MV-4-11 (cell line): ENCODE results near the gene CEP44.
A peak's percentile ranks its signal among the peaks of the same experiment; 100 is the strongest.
"Not testable (repeated sequence)": the region's sequence is repeated elsewhere in the genome, so short reads cannot be mapped to it uniquely, and the experiment has no call there.

Source experiments
- DNase-seq: peaks from one replicate; lab custom pipeline; 2025; lab: John Stamatoyannopoulos, UW

The CEP44 gene

DNA sequence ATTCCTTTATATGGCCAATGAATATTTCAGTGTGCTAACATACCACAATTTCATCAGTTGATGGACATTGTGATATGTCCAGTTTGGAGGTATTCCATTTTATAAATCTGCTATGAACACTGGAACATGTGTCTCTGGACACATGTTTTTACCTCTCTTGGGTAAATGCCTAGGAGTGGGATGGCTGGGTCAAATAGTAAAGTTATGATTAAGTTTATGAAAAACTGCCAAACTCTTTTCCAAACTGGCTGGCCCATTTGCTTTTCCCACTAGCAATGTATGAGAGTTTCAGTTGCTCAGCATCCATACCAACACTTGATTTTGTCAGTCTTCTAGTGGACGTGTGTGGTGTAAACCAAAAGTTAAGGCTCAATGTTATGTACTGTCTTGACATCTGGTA lies 40.5 kb downstream of the CEP44 start:
- DNase-seq = no peak

DNA sequence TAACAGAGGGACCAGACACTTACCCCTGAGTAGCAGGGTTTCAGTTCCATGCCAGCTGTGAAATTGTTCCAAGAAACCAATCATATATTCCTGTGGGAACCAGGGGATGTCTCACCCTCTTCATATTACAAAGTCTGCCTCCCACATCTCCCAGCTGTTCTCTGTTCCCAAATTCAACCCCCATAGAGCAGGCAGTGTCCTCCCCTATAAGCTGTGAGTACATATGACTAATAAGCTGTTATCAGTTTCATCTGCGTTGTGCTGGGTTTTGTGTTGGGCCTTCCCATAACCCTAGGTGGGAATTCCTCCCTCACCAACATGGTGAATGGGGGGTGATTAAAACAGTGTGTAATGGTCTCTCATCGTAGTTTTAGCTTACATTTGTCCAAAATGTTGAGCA lies 41.0 kb downstream of the CEP44 start:
- no peak for DNase-seq

DNA sequence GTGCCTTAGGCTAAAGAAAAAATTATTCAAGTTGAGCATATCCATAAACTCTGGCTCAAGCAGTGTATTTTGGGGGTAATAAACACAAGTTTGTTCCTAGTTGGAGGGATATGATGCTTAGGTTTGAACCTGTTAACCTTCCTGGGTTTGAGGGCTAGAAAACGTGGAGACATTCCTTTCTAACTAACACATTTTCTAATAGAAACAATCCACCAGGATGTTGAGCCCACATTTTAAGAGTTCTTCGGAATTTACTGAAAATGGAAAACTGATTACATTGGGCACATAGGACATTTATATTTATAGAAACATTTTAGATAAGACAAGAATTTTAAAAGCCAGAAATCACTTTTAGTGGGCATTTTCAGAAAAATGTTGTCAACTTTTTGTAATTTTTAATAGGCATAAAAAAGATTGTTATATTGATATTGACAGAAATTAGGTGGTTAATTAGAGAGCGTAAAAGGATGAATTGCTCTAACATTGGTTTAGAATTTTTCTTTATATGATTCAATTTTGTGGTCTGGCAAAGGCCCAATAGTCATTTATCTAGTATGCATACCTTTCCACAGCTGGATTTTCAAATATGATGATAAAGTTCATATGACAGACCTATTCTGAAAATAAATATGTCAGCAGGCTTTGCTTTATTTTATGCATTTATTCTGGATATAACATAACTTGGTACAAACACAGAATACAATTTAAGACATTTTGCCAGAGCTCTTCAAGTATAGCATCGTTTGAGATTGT lies 49.2 kb downstream of the CEP44 start:
- no peak for DNase-seq

DNA sequence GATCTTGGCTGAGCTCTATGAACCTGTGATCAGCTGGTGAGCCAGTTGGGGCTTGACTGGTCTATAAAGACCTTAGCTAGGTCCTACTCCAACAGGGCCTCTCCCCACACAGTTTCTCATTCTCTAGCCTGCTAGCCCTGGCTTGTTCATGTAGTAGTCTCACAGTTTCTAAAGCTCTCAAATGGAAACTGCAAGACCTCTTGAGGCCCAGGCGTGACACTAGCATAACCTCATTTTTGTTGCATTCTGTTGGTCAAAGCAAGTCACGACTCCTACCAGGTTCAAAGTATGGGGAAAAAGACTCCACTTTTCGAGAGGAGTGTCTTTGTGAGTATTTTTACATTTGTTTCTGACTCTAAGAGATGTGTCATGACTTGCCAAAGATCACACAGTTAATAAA lies 50.9 kb downstream of the CEP44 start:
- DNase-seq = no peak

DNA sequence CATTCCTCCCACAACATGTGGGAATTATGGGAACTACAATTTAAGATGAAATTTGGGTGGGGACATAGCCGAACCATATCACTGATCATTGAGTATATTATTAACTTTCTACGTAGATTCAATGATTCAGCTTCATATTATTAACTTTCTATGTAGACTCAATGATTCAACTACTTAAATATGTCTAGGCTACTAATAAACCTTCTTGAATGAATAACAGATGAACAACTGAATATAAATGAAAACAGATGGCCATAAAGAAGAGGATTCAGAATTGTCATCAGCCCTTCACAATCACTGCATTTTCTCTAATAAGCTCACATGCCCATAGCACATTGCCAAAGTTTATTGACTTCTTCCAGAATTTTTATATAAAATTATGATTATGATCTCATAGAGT lies 57.0 kb downstream of the CEP44 start:
- no peak for DNase-seq

DNA sequence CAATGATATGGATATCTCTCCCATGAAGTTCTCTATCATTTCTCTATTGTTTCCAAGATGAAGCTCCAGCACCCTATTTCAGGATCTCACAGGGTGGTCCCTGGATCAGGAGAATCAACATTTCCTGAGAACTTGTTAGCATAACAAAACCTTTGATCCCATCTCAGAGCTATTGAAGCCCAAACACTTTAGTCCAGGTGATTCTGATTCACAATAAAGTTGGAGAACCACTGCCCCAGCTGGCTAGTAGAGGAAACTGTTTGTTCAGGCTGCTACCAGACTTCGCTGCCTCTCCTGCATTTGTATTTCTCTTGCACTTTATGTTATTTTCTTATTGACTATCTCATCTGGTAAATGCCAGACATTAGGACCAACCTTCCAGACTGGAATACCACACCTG lies 65.4 kb downstream of the CEP44 start:
- no peak for DNase-seq

DNA sequence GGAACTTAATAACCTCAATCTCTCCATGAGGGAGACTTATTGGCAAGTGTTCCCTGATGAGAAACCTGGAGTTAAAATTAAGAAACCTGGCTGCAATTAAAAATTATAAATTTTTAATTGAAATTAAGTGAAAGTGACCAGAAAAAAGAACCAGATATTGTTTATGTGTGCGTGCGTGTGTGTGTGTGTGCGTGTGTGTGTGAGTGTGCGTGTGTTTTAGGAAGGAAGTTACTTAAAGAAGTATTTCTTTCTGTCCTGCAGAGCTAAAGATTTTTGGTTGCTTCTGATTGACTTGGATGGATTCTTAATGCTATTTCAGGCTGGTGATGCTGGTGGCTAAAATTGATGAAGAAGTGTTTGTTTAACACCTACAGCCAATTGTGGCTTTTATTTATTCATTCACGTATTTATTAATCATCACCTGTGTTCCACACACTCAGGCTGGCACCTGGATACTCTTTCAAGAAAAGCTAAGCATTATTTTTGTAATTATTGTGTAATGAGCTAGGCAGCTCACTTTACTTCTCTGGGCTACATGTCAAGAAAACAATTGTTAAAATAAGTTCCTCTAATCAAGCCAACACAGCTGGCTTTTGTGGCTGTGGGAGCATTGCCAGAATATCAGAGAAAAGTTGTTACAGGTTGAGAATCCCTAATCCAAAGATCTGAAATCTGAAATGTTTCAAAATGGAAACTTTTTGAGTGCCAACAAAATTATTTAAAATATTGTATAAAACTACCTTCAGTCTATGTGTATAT lies 68.5 kb downstream of the CEP44 start:
- no peak for DNase-seq

DNA sequence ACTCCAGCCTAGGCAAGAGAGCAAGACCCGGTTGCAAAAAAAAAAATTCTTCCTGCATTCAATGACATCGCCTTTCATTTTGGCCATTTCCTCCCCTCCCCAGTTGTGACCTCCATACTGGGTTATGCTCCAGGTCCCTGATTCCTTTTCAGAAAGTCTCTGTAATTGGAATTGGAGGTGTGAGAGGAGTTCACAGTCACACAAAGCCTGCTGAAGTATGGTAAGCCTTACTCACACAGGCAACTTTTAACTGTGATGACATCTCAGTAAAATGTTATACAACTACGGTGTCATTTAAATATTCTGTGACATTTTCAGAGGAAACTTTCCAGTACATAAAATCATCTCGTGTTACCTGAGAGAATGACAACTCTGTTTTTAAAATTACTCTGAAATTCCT lies 73.6 kb downstream of the CEP44 start:
- DNase-seq = peak; percentile 52

DNA sequence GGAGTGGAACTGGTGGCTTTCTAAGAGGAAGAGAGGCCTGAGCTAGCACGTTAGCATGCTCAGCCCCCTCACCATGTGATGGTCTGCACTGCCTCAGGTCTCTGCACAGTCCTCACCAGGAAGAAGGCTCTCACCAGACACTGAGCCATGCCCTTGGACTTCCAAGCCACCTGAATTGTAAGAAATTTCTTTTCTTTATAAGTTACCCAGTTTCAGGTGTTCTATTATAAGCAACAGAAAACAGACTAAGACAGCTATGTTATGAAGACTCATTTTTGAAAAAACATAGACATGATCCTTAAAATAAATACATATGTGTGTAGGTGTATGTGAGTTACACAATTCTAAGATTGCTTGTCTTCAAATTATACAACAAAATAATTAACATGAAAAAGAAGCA lies 74.7 kb downstream of the CEP44 start:
- no peak for DNase-seq

DNA sequence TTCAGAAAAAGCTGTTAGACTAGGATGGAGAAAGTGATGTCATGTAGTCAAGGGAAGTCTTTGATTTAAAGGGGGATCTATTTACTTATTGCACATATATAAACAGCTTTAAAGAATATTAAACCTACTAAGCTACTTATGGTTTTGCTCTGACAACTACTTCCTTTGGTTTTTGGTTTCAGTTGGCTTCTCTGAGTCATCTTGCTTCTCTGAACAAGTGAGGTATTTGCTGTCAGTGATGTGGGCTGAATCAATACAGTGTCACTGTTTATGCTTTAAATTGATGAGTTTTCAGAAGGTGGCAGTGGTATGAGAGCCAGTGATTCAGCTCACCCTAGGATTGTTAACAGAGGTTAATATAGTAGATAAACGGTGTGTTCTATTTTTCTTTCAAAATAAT lies 75.1 kb downstream of the CEP44 start:
- DNase-seq = peak; percentile 70

DNA sequence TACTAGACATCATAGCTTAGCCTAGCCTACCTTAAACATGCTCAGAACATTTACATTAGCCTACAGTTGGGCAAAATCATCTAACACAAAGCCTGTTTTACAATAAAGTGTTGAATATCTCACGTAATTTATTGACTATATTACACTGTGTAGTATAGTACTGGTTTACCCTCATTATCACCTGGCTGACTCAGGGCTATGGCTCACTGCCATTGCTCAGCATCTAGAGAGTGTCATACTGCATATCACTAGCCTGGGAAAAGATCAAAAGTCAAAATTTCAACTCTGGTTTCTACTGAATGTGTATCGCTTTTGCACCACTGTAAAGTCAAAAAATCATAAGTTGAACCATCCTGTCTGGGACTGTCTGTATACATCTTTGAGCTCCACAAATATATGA lies 78.6 kb downstream of the CEP44 start:
- no peak for DNase-seq

DNA sequence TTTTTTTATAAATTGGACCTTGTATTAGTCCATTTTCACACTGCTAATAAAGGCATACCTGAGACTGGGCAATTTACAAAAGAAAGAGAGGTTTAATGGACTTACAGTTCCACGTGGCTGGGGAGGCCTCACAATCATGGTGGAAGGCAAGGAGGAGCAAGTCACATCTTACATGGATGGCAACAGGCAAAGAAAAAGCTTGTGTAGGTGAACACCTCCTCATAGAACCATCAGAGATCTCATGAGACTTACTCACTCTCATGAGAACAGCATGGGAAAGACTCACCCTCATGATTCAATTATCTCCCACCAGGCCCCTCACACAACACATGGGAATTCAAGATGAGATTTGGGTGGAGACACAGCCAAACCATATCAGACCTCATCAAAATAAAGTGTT lies 80.1 kb downstream of the CEP44 start:
- DNase-seq = not testable (repeated sequence)

DNA sequence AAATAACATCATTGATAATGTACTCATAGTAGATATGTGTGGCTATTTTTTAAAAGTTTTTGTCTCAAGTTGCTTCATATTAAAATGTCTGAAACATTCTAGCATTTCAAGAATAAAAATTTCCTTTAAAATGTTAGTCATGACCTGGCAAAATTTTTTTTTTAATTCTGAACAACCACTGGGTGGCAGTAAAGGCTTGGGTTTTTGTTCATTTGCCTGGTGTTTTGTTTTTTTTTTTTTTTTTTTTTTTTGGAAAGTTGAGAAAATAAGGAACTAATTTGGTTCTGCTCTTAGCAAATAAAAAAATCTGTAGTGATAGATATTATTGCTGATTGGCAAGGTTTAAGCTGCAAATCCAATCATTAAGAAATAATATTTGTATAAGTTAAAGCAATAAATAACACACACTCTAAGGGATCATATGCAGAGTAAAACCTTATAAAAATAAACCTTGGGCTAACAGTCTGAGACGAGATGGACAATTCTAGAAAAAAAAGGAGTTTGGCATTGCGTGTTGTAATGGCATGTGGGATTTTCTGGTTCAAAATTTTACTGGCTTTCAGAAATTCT lies 81.4 kb downstream of the CEP44 start:
- DNase-seq = peak; percentile 55

DNA sequence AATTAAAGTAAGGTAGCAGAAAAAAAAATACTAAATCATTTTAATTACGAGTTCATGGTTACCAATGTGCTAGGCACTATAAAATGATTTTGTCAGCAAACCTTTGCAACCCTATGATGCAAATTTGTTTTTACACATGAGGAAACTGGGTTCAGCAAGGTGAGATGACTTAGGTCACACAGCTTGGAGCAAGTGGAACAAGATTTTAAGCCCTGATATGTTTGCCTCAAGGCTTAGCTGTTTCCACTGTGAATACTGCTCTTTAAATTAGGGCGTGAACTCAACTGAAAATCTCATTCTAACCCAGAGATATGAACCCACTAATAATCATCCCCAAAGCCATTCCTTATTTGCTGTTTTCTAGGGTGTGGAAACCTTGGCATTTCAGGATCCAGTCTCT lies 86.3 kb downstream of the CEP44 start:
- DNase-seq = no peak

DNA sequence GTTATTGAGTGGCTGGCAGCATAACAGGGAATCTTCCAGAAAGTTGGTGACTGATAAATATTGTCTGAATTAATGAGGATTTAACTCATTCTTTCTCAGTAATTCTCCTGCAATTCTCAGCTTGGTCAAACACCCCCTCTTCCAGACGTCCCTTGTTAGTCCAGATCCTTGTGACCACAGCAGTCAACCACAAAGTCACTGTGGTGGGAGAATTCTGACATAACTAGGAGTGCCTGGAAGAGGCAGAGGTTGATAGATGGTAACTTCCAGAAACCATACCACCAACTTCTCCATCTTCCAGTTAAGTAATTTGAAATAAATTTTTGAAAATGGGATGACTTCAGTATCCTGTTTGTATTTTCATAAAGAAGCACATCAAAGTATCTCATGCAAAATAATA lies 90.1 kb downstream of the CEP44 start:
- no peak for DNase-seq

DNA sequence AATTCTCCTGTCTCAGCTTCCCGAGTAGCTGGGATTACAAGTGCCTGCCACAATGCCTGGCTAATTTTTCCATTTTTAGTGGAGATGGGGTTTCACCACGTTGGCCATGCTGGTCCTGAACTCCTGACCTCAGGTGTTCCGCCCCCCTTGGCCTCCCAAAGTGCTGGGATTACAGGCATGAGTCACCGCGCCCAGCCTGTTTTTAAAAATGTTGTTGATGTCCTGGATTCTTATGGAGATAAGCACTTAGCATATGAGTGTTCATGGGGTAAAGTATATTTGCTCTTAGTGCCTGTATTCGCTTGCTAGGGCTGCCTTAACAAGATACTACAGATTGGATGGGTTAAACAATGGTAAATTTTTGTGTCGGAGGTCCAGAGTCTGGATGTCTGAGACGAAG lies 91.7 kb downstream of the CEP44 start:
- no peak for DNase-seq

DNA sequence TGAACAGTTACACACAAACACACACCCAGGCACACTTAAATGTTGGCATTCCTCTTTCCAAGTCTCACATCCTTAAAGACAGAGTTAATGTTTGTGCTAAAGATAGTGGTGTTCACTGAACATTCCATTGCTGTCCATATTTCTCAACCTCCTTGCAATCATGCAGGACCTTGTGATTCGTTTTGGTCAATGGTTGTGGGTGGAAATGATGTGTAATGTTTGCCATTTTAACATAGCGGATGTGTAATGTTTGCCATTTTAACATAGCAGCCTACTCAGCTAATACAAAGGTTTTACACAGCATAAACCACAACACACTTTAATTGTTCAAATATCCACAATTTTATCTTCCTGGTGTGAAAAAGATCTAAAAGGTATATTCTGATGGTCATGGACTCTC lies 93.9 kb downstream of the CEP44 start:
- DNase-seq = no peak

DNA sequence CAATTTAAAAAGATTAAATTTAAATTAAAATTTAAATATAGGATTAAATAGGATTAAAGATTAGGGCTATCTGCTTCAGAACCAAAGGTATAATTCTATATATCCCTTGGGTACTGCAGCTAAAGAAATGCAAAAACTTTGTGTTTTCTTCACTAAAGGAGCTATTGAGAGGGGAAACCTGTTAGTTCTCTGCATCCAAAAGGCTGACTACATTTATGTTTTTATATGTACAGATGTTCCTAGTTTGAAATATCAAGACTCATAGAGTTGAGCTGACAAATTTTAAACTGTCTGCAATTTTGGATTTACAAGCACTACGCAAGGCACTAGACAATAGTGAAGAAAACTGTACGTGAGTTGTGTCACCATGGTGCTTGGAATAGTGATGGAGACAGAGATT lies 95.2 kb downstream of the CEP44 start:
- no peak for DNase-seq

DNA sequence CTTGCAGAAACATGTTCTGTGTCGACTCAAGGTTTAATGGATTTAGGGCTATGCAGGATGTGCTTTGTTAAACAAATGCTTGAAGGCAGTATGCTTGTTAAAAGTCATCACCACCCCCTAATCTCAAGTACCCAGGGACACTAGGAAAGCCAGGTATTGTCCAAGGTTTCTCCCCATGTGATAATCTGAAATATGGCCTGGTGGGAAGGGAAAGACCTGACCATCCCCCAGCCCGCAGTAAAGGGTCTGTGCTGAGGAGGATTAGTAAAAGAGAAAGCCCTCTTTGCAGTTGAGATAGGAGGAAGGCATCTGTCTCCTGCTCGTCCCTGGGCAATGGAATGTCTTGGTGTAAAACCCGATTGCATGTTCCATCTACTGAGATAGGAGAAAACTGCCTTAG lies 96.5 kb downstream of the CEP44 start:
- DNase-seq = not testable (repeated sequence)

DNA sequence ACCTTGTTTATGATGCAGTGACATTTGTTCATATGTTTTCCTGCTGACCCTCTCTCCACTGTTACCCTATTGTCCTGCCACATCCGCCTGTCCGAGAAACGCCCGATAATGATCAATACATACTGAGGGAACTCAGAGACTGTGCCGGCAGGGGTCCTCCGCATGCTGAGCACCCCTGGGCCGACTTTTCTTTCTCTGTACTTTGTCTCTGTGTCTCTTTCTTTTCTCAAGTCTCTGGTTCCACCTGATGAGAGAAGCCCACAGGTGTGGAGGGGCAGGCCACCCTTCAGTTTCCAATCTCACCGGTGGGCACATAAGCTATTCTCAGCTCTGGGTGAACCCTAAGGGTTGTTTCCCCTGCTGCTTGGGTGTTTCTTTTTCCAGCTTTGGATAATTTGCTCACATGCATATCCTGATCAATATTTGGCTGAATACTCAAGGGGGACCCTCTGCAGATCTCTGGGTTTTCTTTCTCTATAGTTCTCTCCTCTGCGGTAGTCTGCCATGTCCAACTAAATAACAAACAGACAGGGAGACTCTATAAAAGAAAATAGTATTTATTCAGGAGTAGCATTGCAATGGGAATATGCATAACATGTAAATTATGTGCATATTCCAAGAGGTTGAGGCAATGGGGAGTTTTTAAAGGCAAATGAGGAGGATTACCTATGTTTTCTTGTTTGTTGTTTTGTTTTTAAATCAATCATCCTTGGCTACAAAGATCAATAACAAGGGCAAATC lies 97.2 kb downstream of the CEP44 start:
- DNase-seq = no peak

DNA sequence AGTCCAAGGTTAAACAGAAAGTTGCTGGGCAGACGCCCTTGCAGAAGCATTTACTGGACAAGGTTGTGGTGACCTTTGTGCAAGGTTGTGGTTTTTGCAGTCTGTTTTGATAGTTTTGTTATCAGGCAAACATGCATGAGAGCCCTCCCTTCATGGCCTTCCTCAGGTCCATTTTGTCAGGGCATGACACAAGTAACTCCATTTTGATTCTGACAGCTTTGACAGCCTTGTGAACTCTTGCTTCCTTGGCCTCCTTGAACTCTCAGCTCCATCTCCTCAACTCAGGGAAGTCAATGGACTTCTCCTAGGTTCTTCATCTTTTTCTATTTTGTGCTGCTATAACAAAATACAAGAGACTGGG lies 97.7 kb downstream of the CEP44 start:
- no peak for DNase-seq
